GM12892 (cell line): ENCODE results near the gene ACY1.

Source experiments
- DNase-seq: peaks from one replicate; pipeline ENCODE4 v3.0.0; 2011; ENCODE audit not compliant: insufficient read length
- FAIRE-seq: peaks from 2 replicates; lab custom pipeline; 2011; peaks lifted over from hg19 to GRCh38; lab: Jason Lieb, UNC
- POLR2A ChIP-seq: IDR thresholded peaks from 2 replicates; pipeline ENCODE4 v1.6.1; 2011; ENCODE audit warnings: low read depth, low read length, control low read depth
- POLR2AphosphoS5 ChIP-seq: IDR thresholded peaks from 2 replicates; pipeline ENCODE4 v1.6.1; 2011; ENCODE audit warnings: low read depth, low read length, control low read depth
- TAF1 ChIP-seq: IDR thresholded peaks from 2 replicates; pipeline ENCODE4 v1.6.1; 2011; ENCODE audit warnings: low read depth, mild to moderate bottlenecking, control low read depth, low read length, borderline replicate concordance

Gene ACY1

DNA sequence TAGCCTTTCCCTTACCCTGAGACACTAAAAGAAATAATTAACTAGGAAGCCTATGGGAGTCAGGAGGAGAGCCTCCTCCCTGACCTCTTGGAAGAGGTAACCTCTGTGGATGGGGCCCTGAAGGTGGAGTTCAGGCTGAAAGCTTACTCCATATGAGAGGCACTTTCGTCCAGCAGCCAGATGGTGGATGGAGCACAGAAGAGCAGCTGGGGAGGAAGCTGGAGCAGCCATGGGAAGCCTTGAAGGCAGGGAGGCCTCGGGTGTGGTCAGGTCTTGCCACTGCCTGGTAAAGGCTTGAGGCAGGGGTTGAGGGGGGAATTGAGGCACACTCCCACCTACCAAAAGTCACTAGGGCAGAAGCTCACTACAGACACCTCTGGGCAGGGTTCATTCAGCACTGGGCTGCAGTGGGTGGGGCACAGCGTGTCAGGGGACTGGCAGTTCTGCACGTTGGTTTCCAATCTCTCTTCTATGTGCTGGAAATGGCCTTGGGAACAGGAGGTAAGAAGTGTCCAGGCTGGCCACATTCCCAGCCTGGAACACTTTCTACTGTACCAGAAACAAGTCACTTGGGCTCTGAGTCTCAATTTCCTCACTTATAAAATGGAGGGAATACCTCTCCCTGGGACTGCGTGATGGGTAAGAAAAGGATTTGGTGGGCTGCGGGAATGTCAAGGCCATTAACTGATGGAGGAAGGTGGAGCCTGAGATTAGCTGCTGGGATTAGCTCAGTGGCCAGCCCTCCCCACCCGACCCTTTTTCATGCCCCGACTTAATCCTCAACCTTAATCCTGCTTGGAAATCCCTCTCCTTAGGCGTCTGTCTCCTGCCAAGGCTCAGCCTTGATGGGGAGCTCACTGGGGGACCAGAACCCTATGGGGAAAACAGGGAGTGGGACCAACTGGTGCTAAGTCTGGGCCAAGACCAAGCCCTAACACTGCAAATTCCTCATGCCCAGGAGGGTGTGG, 21.4 kb upstream of the ACY1 start:
- TF ChIP-seq POLR2A: no peak
- TF ChIP-seq POLR2AphosphoS5: no peak
- no peak for TF ChIP-seq TAF1
- FAIRE-seq: no peak
- DNase-seq: no peak

DNA sequence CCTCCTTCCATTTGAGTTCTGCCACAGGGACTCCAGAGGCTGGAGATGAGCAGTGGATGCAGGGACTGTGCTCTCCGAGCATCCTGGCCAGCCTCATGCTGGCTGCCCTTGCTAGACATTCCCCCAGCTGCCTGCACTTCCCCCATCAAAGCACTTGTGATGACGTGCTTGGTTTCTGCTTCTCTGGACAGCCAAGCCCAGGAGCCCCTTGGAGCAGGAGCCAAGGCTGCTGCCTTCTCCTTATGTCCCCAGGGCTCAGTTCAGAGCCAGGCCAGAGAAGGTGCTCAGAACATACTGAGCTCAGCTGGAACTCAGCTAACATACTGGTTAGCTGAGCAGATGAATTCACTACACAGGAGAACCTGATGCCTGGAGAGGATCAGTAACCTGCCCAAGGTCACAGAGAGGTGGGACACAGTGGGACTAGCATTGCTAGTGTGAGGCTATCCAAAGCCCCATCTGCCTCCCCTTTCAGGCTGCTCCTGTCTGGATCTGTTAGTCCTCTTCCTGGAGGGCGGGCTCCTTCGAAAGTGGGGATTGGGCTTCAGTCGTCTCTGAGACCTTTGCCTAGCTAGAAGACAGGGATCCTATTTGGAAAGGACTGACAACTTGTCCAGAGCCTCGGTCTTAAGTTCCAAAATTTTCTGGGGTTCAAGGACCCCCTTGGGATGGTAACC, 20.3 kb upstream of the ACY1 start:
- TF ChIP-seq TAF1 (no peak), POLR2AphosphoS5 (no peak), POLR2A (no peak)
- DNase-seq (no peak), FAIRE-seq (no peak)

DNA sequence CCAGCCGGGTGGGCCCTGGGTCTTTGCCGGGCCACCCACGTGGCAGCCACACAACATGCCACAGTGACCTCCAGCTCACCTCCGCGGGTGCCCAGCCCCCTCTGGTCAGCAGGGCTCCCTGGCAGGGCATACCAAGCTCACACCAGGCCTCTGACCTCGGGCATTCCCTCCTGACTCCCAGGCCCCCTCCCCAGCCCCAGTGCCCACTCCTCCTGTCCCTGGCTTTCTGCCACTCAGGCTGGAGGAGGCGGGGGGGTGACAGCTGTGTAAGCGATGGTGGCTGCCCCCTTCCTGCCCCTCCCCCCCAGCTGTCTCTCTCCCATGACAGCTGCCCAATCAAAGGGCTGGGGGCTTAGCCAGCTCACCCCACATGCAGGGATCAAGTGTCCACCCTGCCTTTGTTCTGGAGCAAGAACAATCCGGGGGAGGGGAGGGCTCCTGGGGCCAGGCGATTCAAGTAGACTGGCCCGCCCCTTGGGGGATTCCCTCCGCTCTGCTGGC, 19.3 kb upstream of the ACY1 start:
- no peak for TF ChIP-seq TAF1
- TF ChIP-seq POLR2AphosphoS5: no peak
- no peak for TF ChIP-seq POLR2A
- FAIRE-seq: no peak
- DNase-seq: no peak

DNA sequence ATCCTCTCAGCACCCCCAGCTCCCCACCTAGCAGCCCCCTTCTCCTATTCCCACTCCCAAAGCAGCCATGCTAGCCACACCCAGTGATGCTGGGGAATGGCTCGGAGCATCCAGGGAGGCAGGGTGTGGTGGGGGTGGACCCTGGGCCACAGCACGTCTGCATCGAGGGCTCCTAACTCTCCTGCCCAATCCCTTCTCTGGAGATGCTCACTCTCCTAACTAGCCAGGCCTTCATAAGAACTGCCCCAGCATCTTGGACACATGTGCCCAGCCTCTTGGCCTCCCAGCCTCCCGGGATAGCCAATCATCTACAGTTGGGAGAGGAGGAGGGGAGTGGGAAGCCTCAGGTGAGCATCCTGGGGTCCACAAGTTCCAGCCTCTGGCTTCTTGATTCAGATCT, 18.8 kb upstream of the ACY1 start:
- no peak for TF ChIP-seq TAF1
- no peak for TF ChIP-seq POLR2A
- TF ChIP-seq POLR2AphosphoS5: no peak
- DNase-seq: no peak
- no peak for FAIRE-seq

DNA sequence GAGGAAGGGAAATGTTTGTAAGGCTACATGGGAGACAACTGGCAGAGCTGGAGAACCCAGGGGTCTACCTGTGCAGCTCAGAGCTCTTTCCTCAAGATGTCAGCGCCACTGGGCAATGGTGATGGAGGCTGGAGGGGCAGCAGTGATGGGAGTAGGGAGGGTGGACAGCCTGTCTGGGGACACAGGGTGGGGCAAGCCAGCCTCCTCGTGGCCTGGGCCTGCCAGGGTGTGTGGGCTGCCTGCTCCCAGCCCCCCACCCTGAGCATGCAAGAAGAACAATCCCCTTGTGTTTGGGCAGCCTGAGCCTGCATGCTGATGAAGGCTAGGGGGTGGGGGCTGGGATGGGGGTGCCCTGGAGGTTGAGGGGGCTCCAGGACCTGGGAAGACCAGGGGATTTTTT, 17.3 kb upstream of the ACY1 start:
- DNase-seq (no peak), FAIRE-seq (no peak)
- TF ChIP-seq POLR2AphosphoS5 (no peak), POLR2A (no peak), TAF1 (no peak)

DNA sequence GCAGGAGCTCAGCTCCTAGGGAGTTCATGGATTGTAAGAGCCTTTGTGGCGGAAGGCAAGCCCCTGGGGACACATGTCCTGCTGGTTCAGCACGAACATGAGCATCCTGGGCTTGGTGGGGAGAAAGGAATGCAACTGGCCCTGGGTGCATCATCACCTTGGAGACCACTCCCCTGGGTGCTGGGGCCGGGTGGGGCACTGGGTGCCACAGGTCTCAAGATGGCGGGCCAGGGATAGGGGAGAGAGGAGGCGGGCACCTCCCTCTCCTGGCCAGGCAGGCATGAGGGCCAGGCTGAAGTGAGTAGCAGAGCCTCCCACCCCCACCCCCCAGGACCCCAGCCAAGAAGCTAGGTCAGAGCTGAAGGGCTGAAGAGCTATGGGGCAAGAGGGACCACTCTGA, 16.8 kb upstream of the ACY1 start:
- TF ChIP-seq POLR2A (no peak), POLR2AphosphoS5 (no peak), TAF1 (no peak)
- no peak for FAIRE-seq
- DNase-seq: no peak

DNA sequence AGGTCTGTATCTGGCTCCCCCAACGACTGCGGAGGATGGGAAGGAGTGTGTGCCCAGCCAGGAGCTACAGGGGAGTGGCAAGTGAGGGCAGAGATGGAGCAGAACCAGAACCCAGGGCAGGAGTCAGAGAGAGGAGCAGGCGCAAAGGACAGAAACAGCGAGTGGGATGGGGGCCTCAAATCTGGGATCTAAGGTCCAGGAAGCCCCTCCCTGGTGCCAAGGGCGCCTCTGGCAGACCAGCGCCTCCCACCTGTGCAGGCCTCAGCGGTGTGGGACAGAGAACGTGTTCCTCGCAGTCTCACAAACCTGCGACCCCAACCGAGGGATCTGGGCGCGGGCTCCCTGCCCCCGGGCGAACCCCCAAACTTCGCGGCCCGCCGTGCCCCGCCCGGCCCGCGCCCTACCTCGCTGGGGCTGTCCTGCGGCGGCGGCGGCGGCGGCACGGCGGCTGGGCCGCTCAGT, 16.4 kb upstream of the ACY1 start:
- TF ChIP-seq POLR2A: no peak
- TF ChIP-seq TAF1: no peak
- TF ChIP-seq POLR2AphosphoS5: no peak
- FAIRE-seq (no peak), DNase-seq (no peak)

DNA sequence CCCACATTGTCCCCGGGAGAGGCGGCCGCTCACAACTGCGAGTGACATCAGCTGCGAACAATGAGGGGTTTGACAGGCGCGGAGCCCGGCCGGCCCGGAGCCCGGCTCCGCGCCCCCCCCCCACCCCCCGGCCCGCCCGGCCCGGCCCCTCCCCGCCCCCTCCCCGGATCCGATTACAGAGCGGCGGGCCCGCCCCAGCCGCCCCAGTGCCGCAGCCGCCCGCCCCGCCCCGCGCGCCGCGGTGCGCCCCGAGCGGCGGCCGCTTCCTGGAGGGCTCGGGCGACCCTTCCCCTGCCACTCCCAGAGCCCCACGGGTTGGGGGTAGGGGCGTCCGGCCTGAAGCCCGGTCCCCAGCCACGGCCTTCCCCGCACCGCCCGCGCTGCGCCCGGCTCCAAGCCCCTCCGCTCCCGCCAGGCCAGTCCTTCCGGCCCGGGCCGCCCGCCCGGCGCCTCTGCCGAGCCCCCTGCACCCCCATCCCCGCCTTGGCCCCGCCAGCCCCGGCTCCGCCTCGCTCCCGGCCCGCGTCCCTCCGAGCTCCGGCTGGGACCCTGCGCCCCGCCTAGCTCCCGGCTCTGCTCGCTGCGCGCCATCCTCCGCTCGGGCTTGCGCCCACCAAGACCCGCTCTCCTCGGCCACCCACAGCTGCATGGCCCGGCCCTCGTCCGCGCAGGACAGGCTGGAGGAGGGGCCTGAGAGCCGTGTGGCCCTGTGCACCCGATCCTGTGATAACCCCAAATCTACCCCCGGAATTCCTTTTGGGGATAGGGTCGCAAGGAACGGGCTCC, 15.8 kb upstream of the ACY1 start, which contains the start of gene PCBP4:
Gene PCBP4 (minus strand): TSS at position 71 of the 786 bp plus-strand sequence. CDS start 6,214 bp downstream, outside the sequence.
- DNase-seq (no peak), FAIRE-seq (no peak)
- TF ChIP-seq POLR2A (no peak), TAF1 (no peak), POLR2AphosphoS5 (no peak)

DNA sequence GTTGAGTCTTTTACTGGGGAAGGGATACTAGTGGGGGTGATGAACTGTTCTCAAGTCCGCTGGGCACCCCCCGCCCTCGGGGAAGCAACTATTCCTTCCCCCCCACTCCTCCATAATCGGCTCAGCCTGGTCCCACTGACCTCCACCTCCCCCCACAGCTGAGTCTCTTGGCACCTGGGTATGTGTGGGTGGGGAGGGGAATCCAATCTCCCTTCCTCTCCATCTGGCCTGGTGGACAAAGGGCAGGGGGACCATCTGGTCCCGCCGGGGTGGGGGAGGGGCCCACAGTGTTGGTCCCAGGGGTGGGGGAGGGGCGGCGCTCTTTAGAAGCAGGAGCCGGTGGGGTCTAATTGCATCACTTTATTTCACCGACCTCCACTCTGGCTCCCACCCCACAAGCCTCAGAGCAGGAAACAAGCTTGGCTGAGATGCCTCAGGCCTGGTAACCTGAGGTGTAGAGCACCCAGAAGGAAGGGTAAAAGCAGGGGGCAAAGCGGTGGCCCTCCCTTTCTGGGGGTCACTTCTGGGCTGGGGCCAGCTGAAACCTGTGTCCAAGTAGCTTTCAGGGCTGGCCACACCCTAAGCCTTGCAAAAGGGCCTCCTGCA, 15.1 kb upstream of the ACY1 start:
- no peak for DNase-seq
- no peak for FAIRE-seq
- no peak for TF ChIP-seq POLR2A
- no peak for TF ChIP-seq TAF1
- TF ChIP-seq POLR2AphosphoS5: no peak

DNA sequence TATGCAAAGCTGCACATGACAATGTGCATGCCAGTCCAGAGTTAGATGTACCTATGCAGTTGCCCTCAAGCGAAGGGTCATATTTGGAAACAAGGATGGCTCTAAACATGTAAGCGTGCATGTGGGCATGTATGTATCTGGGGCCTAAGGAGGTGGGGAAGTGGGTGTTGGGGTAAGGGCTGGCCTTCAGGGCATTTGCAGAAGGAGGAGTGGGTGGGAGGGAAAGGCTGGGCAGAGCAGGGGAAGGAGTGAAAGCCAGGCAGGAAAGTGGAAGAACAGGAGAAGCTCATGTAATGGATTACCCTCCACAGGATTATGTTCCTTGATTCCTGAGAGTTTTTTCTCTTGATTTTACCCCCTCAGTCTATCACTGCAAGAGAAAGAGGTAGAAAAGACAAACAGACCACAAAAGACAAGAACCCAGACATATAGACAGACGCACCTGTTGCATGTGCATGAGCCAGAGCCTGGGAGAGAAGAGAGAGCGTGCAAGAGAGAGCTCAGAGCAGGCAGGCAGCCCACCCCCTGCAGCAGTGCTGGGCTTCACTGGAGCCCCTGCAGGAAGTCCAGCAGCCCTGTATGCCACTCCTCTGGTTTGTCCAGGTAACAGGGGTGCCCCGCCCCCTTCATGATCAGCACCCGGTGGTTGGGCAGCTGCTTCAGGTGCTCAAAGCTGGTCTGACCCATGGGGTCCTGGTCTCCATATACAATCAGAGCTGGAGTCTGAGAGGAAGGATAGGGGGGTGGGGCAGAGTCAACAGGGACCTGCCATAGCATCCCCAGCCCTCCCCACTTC, 14.3 kb upstream of the ACY1 start:
- FAIRE-seq (no peak), DNase-seq (no peak)
- no peak for TF ChIP-seq TAF1
- TF ChIP-seq POLR2A: no peak
- TF ChIP-seq POLR2AphosphoS5: no peak
